Spleen (tissue), 7 donors: ENCODE measurements around the gene HNF1B.

Experiments
- POLR2A ChIP-seq, 3 donors: fragments of 450-650 bp; IDR thresholded peaks; one replicate each; pipeline ENCODE4 v1.5.1; 2017; ENCODE audit warnings: antibody characterized with exemption in 3 of 3, mild to moderate bottlenecking in 1 of 3
- POLR2AphosphoS5 ChIP-seq, 3 donors: sonication (generic); formaldehyde crosslinking; IDR thresholded peaks; one replicate each; pipeline ENCODE4 v1.5.1; 2017; ENCODE audit warnings: antibody characterized with exemption in 3 of 3
- TF ChIP-seq, protein P1 (sequence below), 11 experiments: fragments of 200-600 bp in 7 of 11; fragments of 450-650 bp in 4 of 11; sonication (generic) in 4 of 11; IDR thresholded peaks in 8 of 11; conservative IDR thresholded peaks in 3 of 11; 1 replicate in 7 of 11; 2 replicates in 4 of 11; pipeline versions ENCODE4 v1.4.0 to v1.8.0; 2016 to 2021; ENCODE audit warnings: antibody characterized with exemption in 11 of 11, inconsistent platforms in 4 of 11, mild to moderate bottlenecking in 1 of 11
- donor health status: DM: no; HTN: no; CAD: no; lungs with moderate emphysema.
- donor health status: DM: no; HTN: no; CAD: no.
- donor health status: DM: no; HTN: no; CAD: no.

DNA sequence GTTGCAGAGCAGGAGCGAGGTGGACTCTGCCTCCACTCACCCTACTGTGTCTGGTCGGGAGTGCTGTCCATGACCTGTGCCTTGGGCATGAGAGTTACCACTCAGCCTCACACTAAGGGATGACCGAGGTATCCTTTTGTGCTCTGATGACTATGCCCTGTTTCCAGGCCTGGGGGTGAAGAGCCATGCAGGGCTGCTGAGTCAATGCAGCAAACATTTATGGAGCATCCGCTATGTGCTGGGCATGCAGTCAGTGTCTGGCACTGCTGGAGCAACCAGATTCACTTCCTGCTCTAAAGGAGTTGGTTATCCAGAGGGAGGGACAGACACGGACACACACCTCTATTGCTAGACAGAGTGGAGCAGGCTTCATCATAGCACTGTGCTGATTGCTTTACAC is 7.6 kb upstream of the HNF1B start:
- TF ChIP-seq, protein P1, sequence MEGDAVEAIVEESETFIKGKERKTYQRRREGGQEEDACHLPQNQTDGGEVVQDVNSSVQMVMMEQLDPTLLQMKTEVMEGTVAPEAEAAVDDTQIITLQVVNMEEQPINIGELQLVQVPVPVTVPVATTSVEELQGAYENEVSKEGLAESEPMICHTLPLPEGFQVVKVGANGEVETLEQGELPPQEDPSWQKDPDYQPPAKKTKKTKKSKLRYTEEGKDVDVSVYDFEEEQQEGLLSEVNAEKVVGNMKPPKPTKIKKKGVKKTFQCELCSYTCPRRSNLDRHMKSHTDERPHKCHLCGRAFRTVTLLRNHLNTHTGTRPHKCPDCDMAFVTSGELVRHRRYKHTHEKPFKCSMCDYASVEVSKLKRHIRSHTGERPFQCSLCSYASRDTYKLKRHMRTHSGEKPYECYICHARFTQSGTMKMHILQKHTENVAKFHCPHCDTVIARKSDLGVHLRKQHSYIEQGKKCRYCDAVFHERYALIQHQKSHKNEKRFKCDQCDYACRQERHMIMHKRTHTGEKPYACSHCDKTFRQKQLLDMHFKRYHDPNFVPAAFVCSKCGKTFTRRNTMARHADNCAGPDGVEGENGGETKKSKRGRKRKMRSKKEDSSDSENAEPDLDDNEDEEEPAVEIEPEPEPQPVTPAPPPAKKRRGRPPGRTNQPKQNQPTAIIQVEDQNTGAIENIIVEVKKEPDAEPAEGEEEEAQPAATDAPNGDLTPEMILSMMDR (IDR thresholded peaks at IDR 0.05 in 8 of 11, conservative IDR thresholded peaks at IDR 0.05 in 3 of 11), result no peak
- TF ChIP-seq POLR2AphosphoS5 (IDR thresholded peaks at IDR 0.05), result no peak
- TF ChIP-seq POLR2A (IDR thresholded peaks at IDR 0.05), result no peak
